Measurements from ENCODE around the gene CREG2.

DNA sequence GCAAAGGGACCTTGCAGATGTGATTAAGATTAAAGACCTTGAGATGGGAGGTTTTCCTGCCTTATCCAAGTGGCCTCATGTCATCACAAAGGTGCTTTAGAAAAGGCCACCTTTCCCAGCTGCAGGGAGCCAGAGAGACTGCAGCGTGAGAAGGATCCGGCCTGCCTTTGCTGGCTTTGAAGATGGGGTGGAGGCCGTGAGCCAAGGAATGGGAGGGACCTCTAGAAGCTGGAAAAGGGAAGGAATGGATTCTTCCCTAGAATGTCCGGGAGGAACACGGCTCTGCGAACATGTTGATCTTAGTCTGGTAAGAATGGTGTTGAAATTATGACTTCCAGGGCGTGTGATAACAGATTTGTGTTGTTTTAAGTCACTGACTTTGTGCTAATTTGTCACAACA, 39.9 kb upstream of the CREG2 start:
- no peak for TF ChIP-seq CTCF (IDR thresholded peaks at IDR 0.05; ENCODE audit: insufficient read depth, low read length)
- no peak for TF ChIP-seq GABPA (IDR thresholded peaks at IDR 0.05; ENCODE audit: low read depth)
- TF ChIP-seq POLR2AphosphoS5 (IDR thresholded peaks at IDR 0.05; ENCODE audit: low read depth), result no peak
- TF ChIP-seq SPI1 (IDR thresholded peaks at IDR 0.05; ENCODE audit: borderline replicate concordance, low read depth), result no peak

Data from HL-60 (cell line).